Measurements from ENCODE around the gene EIF3I. TPM values are rescaled to one million over a fixed set of nuclear protein-coding genes. Genes with fewer than 3 reads are reported as not detected.

Gene EIF3I
- total RNA-seq = 143 and 145 TPM in 2 replicates
- long read RNA-seq, transcript EIF3I-202 (11 exons, 1,458 nt) = major isoform, 420 of 534 reads
- long read RNA-seq, partial matches to known transcripts = 95 of 534 reads
- long read RNA-seq, other reads (novel, unspliced or antisense) = 19 of 534 reads

- H3K4me3 Mint-ChIP-seq (ENCODE audit: low read depth) = peak within 1 kb of the TSS; percentile 98
- peaks cover 6% of the 10 kb centered on the region for H3K36me3 Mint-ChIP-seq (ENCODE audit: insufficient read depth)
- DNase-seq (ENCODE audit: low spot score, unreplicated experiment) = peak; percentile 76
- H3K27me3 Mint-ChIP-seq = no peaks in the 10 kb centered on the region
- no peaks in the 10 kb centered on the region for H3K9me3 Mint-ChIP-seq (ENCODE audit: low read depth)
- TF ChIP-seq CTCF (IDR thresholded peaks at IDR 0.05; ENCODE audit: unreplicated experiment) = no peak
- H3K27ac Mint-ChIP-seq = peak within 1 kb of the TSS; percentile 98
- H3K4me1 Mint-ChIP-seq (ENCODE audit: low read depth) = peaks cover 22% of the 10 kb centered on the region
These were observed at the start of gene EIF3I, which contains the start of gene TMEM234 for GRCh38 chr1:32221980-32222755. Gene EIF3I, plus strand, starts transcription at chr1:32222407. Its CDS starts 35 bp downstream, at chr1:32222442. Gene TMEM234, minus strand, starts transcription at chr1:32222353. Its CDS starts 31 bp downstream, at chr1:32222322.

GRCh38 chr1:32172621-32173245, 49.5 kb upstream of the EIF3I start:
- H3K4me3 Mint-ChIP-seq (ENCODE audit: low read depth) = no peak overlapping the region
- no peak overlapping the region for H3K27ac Mint-ChIP-seq
- H3K27me3 Mint-ChIP-seq = no peaks in the 10 kb centered on the region
- no peak for DNase-seq (ENCODE audit: low spot score, unreplicated experiment)
- H3K36me3 Mint-ChIP-seq (ENCODE audit: insufficient read depth) = peaks cover 13% of the 10 kb centered on the region
- no peak for TF ChIP-seq CTCF (IDR thresholded peaks at IDR 0.05; ENCODE audit: unreplicated experiment)
- H3K9me3 Mint-ChIP-seq (ENCODE audit: low read depth) = no peaks in the 10 kb centered on the region
- H3K4me1 Mint-ChIP-seq (ENCODE audit: low read depth) = no peaks in the 10 kb centered on the region

- peak overlapping the region; percentile 95 for H3K27ac Mint-ChIP-seq
- no peaks in the 10 kb centered on the region for H3K27me3 Mint-ChIP-seq
- TF ChIP-seq CTCF (IDR thresholded peaks at IDR 0.05; ENCODE audit: unreplicated experiment) = no peak
- H3K4me3 Mint-ChIP-seq (ENCODE audit: low read depth) = peak overlapping the region; percentile 92
- DNase-seq (ENCODE audit: low spot score, unreplicated experiment) = no peak
- peaks cover 15% of the 10 kb centered on the region for H3K4me1 Mint-ChIP-seq (ENCODE audit: low read depth)
- peaks cover 10% of the 10 kb centered on the region for H3K36me3 Mint-ChIP-seq (ENCODE audit: insufficient read depth)
- no peaks in the 10 kb centered on the region for H3K9me3 Mint-ChIP-seq (ENCODE audit: low read depth)
These were observed 43.6 kb upstream of the EIF3I start for GRCh38 chr1:32178380-32179192.

- H3K4me3 Mint-ChIP-seq (ENCODE audit: low read depth) = peak overlapping the region; percentile 92
- H3K4me1 Mint-ChIP-seq (ENCODE audit: low read depth) = peaks cover 15% of the 10 kb centered on the region
- DNase-seq (ENCODE audit: low spot score, unreplicated experiment) = no peak
- no peaks in the 10 kb centered on the region for H3K27me3 Mint-ChIP-seq
- TF ChIP-seq CTCF (IDR thresholded peaks at IDR 0.05; ENCODE audit: unreplicated experiment) = no peak
- H3K36me3 Mint-ChIP-seq (ENCODE audit: insufficient read depth) = peaks cover 12% of the 10 kb centered on the region
- peak overlapping the region; percentile 95 for H3K27ac Mint-ChIP-seq
- H3K9me3 Mint-ChIP-seq (ENCODE audit: low read depth) = no peaks in the 10 kb centered on the region
These were observed 43.1 kb upstream of the EIF3I start for GRCh38 chr1:32179193-32179442.
